SK-N-MC (cell line): ENCODE results near the gene PRDM9.

Experiments
- EZH2 ChIP-seq: fragments of 200-600 bp; sonication (generic); IDR thresholded peaks from one replicate; pipeline ENCODE4 v1.6.1; 2017; ENCODE audit warnings: antibody characterized with exemption
- POLR2AphosphoS5 ChIP-seq: IDR thresholded peaks from 2 replicates; pipeline ENCODE4 v1.6.1; 2012; ENCODE audit warnings: mild to moderate bottlenecking, low read depth, low read length, borderline replicate concordance

- no peak for TF ChIP-seq EZH2
- TF ChIP-seq POLR2AphosphoS5, result no peak
These were observed 18.3 kb downstream of the PRDM9 start for GRCh38 chr5:23525751-23526150.
